Measurements from ENCODE around the gene KNDC1.

DNA sequence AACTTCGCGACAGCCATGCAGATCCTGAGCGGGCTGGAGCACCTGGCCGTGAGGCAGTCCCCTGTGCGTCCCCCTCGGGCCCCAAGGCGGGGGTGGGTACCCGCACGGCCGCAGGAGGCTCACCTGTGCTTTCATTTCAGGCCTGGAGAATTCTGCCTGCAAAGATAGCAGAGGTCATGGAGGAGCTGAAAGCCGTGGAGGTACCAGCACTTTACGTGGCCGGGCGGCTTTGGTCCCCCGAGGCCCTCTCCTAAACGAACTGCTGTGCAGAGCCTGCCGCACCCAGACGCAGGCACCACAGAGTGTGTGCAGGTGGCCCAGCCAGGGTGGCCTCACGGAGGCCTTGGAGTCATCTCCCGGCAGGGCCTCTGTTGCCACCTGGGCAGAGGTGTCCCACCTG is 58.9 kb downstream of the KNDC1 start:
- no peak for TF ChIP-seq POLR2A (IDR thresholded peaks at IDR 0.05; ENCODE audit: low read depth)
- TF ChIP-seq, protein P1, sequence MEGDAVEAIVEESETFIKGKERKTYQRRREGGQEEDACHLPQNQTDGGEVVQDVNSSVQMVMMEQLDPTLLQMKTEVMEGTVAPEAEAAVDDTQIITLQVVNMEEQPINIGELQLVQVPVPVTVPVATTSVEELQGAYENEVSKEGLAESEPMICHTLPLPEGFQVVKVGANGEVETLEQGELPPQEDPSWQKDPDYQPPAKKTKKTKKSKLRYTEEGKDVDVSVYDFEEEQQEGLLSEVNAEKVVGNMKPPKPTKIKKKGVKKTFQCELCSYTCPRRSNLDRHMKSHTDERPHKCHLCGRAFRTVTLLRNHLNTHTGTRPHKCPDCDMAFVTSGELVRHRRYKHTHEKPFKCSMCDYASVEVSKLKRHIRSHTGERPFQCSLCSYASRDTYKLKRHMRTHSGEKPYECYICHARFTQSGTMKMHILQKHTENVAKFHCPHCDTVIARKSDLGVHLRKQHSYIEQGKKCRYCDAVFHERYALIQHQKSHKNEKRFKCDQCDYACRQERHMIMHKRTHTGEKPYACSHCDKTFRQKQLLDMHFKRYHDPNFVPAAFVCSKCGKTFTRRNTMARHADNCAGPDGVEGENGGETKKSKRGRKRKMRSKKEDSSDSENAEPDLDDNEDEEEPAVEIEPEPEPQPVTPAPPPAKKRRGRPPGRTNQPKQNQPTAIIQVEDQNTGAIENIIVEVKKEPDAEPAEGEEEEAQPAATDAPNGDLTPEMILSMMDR (IDR thresholded peaks at IDR 0.05): no peak

Data from esophagus muscularis mucosa (tissue), 3 donors.